Small intestine (tissue), 7 donors: Measurements from ENCODE around the gene KLHL10. TPM values are rescaled to one million over a fixed set of nuclear protein-coding genes. Genes with fewer than 3 reads are reported as not detected.
"Not testable (repeated sequence)": the region's sequence is repeated elsewhere in the genome, so short reads cannot be mapped to it uniquely, and the experiment has no call there.

Source experiments
- DNase-seq, 2 donors: peaks; one replicate each; pipeline versions ENCODE4 v3.0.0 to v3.0.0-alpha.2; 2013
- FAIRE-seq: peaks from 2 replicates; lab custom pipeline; 2012; peaks lifted over from hg19 to GRCh38; lab: Jason Lieb, UNC
- H3K27ac ChIP-seq, 3 donors: one replicate each; pipeline ENCODE4 v1.5.1; 2013; ENCODE audit warnings: low read length in 2 of 3, mild to moderate bottlenecking in 2 of 3, control low read depth in 1 of 3, inconsistent platforms in 1 of 3, low read depth in 1 of 3, moderate library complexity in 1 of 3
- H3K27me3 ChIP-seq, 3 donors: one replicate each; pipeline ENCODE4 v1.6.1; 2013; ENCODE audit warnings: low read length in 3 of 3, inconsistent platforms in 1 of 3; ENCODE audit not compliant: control insufficient read depth in 3 of 3, insufficient read depth in 3 of 3
- H3K36me3 ChIP-seq, 3 donors: one replicate each; pipeline ENCODE4 v1.6.1; 2013; ENCODE audit warnings: low read length in 3 of 3, inconsistent platforms in 1 of 3, low read depth in 1 of 3, mild to moderate bottlenecking in 1 of 3, moderate library complexity in 1 of 3; ENCODE audit not compliant: control insufficient read depth in 3 of 3, insufficient read depth in 2 of 3
- H3K4me1 ChIP-seq, 3 donors: one replicate each; pipeline ENCODE4 v1.6.1; 2013; ENCODE audit warnings: low read length in 2 of 3, inconsistent platforms in 1 of 3, low read depth in 1 of 3, mild to moderate bottlenecking in 1 of 3, moderate library complexity in 1 of 3; ENCODE audit not compliant: control insufficient read depth in 3 of 3, insufficient read depth in 2 of 3
- H3K4me3 ChIP-seq, 3 donors: one replicate each; pipeline ENCODE4 v1.5.1; 2013; ENCODE audit warnings: low read length in 3 of 3, control low read depth in 1 of 3, inconsistent platforms in 1 of 3, low read depth in 1 of 3, mild to moderate bottlenecking in 1 of 3, moderate library complexity in 1 of 3
- H3K9me3 ChIP-seq, 2 donors: one replicate each; pipeline ENCODE4 v1.6.1; 2013; ENCODE audit warnings: low read depth in 1 of 2, low read length in 1 of 2; ENCODE audit not compliant: control insufficient read depth in 2 of 2, insufficient read depth in 1 of 2
- WGBS, 3 donors: extraction: QIAGEN DNeasy Blood & Tissue Kit; methylation state at CpG; one replicate each; pipeline ENCODE4 v1.1.7; 2013; 5-methylcytosine and 5-hydroxymethylcytosine counted together
- polyA plus RNA-seq, 4 donors: library from polyadenylated mRNA; stranded (reverse) in 3 of 4; unstranded in 1 of 4; fragments of 200-250 nt in 3 of 4; fragments of 120-200 nt in 1 of 4; gene quantifications; one replicate each; pipeline versions ENCODE4 v1.2.1 to v1.2.3, GENCODE V29; 2013
- donor health status: healthy with polysubstance abuse.
- donor health status: control.
- donor health status: control.
- donor health status: Bipolar disorder and iron deficiency.
- donor health status: healthy.

KLHL10 gene
- polyA plus RNA-seq, 4 donors: 0.15 TPM; not detected in 3

DNA sequence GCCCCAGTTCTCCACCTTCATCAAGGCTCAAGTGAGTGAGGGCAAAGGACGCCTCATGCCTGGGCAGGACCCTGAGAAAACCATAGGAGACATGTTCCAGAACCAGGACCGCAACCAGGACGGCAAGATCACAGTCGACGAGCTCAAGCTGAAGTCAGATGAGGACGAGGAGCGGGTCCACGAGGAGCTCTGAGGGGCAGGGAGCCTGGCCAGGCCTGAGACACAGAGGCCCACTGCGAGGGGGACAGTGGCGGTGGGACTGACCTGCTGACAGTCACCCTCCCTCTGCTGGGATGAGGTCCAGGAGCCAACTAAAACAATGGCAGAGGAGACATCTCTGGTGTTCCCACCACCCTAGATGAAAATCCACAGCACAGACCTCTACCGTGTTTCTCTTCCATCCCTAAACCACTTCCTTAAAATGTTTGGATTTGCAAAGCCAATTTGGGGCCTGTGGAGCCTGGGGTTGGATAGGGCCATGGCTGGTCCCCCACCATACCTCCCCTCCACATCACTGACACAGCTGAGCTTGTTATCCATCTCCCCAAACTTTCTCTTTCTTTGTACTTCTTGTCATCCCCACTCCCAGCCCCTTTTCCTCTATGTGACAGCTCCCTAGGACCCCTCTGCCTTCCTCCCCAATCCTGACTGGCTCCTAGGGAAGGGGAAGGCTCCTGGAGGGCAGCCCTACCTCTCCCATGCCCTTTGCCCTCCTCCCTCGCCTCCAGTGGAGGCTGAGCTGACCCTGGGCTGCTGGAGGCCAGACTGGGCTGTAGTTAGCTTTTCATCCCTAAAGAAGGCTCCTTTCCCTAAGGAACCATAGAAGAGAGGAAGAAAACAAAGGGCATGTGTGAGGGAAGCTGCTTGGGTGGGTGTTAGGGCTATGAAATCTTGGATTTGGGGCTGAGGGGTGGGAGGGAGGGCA lies 15.1 kb upstream of the KLHL10 start:
- no peaks in the 10 kb centered on the region for H3K27me3 ChIP-seq
- WGBS, 3 donors: 70 to 83% (median 76%) methylated on average over 12 of the region's 12 CpGs
- H3K27ac ChIP-seq: no peak overlapping the region
- DNase-seq: no peak
- no peak for FAIRE-seq
- peaks cover 0 to 63% (median 0%) of the 10 kb centered on the region in 3 donors for H3K36me3 ChIP-seq
- no peaks in the 10 kb centered on the region for H3K9me3 ChIP-seq
- no peak overlapping the region for H3K4me3 ChIP-seq
- H3K4me1 ChIP-seq: no peaks in the 10 kb centered on the region

DNA sequence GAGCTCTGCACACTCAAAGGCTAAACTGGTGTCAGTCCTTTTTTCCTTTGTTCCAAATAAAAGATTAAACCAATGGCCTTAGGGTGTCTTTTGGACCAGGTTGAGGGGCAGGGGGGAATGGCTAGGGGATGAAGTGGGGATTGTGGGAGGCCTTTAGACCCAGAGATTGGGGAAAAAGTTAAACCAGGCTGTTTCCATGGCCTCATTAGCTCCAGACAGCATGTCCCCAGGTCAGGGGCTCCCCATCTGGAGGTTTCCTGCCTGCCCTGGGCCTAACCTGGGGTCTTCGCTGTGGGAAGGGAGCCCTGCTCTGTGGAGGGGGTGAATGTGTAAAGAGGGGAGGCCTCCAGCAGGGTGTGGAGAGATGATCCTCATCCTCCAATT lies 14.5 kb upstream of the KLHL10 start:
- Histone ChIP-seq H3K27ac (no peak overlapping the region), H3K27me3 (no peaks in the 10 kb centered on the region), H3K9me3 (no peaks in the 10 kb centered on the region), H3K4me3 (no peak overlapping the region), H3K36me3 (peaks cover 0 to 65% (median 0%) of the 10 kb centered on the region in 3 donors), H3K4me1 (no peaks in the 10 kb centered on the region)
- DNase-seq (no peak), FAIRE-seq (no peak)
- 86 to 100% (median 100%) methylated on average over 1 of the region's 1 CpG for WGBS, 3 donors

DNA sequence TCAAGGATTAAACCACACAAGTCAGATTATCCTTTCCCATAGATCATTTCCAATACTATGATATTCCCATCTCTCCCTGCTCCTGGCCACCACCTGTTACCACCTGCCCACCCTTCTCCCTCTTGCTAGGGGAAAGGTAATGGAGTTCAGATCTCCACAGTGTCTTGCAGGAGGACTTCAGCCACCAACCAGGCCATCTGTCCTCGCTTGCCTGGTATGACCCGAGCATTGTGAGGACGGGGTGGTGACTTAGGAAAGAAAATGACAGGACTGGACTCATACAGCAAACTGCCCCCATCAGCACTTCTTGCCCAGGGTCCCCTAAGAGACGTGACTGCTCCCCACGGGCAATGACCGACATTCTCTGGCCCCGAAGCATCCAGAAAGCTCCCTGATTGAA lies 14.0 kb upstream of the KLHL10 start:
- DNase-seq: no peak
- no peak for FAIRE-seq
- WGBS, 3 donors: 90 to 92% (median 90%) methylated on average over 7 of the region's 7 CpGs

DNA sequence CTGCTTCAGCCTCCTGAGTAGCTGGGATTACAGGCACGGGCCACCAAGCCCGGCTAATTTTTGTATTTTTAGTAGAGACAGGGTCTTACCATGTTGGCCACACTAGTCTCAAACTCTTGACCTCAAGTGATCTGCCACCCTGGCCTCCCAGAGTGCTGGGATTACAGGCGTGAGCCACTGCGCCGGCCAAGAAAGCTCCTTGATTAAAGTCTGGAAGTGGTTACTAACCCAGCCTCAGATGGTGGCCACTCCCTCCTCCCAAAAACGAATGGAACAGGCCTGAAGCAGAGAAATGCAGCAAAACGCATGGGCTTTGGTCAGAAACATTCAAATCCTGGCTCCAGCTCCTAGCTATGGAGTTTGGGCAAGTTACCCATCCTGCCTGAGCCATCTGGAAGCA lies 13.5 kb upstream of the KLHL10 start:
- no peak for DNase-seq
- no peaks in the 10 kb centered on the region for H3K4me1 ChIP-seq
- FAIRE-seq: no peak
- no peak overlapping the region for H3K27ac ChIP-seq
- no peaks in the 10 kb centered on the region for H3K27me3 ChIP-seq
- H3K9me3 ChIP-seq: no peaks in the 10 kb centered on the region
- no peak overlapping the region for H3K4me3 ChIP-seq
- peaks cover 0 to 68% (median 0%) of the 10 kb centered on the region in 3 donors for H3K36me3 ChIP-seq
- 63 to 80% (median 70%) methylated on average over 6 to 7 of the region's 7 CpGs for WGBS, 3 donors

More for the DNA sequence above, 14.0 kb upstream of the KLHL10 start:
- Histone ChIP-seq H3K4me3 (no peak overlapping the region), H3K27me3 (no peaks in the 10 kb centered on the region), H3K27ac (no peak overlapping the region), H3K4me1 (no peaks in the 10 kb centered on the region), H3K9me3 (no peaks in the 10 kb centered on the region), H3K36me3 (peaks cover 0 to 66% (median 0%) of the 10 kb centered on the region in 3 donors)

DNA sequence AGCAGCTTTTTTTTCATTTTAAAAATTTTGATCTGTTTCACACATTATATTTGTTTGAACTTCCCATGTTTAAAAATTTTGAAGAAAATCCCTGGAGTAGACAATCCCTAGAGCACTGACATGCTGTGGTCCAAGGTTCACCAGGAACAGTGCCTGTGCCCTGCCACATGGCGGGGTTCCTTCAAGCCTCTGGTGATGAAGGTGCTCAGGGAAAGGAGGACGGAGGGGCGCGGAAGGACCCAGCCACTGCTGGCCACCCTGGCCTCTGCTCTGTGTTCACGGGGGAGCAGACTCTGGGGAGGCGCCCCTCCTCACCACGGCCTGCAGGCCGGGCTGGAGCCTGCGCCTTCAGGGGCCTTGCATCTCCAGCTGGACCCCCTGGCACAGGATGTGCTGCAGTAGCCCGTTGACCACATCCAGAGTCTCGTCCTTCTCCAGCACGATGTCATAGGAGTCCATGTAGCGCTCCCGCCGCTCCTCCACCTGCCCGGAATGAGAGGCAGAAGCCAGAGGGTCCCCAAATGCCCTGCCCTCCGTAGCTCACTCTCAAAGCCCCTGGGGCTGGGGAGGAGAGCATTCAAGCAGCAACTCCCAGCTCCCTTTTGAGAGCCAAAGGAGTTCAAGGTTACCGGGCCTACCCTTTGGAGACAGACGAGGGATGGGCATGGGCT lies 12.3 kb upstream of the KLHL10 start:
- FAIRE-seq: no peak

DNA sequence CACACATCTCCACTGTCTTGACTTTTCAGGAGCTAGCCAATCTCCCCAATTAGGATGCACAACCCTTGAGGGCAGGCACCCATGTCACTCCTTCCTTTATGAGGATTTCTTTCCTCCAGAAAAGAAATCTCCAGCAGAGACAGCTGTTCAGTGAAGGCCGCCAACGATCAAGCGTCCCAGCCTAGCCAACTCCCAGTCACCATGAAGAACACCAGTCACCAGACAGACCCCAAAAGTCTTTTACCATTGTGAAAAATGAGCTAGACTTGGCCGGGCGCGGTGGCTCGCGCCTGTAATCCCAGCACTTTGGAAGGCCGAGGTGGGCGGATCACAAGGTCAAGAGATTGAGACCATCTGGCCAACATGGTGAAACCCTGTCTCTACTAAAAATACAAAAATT lies 7.7 kb upstream of the KLHL10 start:
- peaks cover 0 to 63% (median 0%) of the 10 kb centered on the region in 3 donors for H3K36me3 ChIP-seq
- not testable (repeated sequence) for H3K27me3 ChIP-seq, DNase-seq, FAIRE-seq, H3K9me3 ChIP-seq, H3K4me1 ChIP-seq, H3K4me3 ChIP-seq, H3K27ac ChIP-seq
- WGBS, 3 donors: 80 to 89% (median 85%) methylated on average over 10 of the region's 10 CpGs

More for the DNA sequence above, 12.3 kb upstream of the KLHL10 start:
- H3K4me3 ChIP-seq: no peak overlapping the region
- no peak overlapping the region for H3K27ac ChIP-seq
- no peaks in the 10 kb centered on the region for H3K27me3 ChIP-seq
- peaks cover 0 to 65% (median 0%) of the 10 kb centered on the region in 3 donors for H3K36me3 ChIP-seq
- no peak for DNase-seq
- no peaks in the 10 kb centered on the region for H3K4me1 ChIP-seq
- 87 to 91% (median 91%) methylated on average over 19 of the region's 19 CpGs for WGBS, 3 donors
- H3K9me3 ChIP-seq: no peaks in the 10 kb centered on the region

DNA sequence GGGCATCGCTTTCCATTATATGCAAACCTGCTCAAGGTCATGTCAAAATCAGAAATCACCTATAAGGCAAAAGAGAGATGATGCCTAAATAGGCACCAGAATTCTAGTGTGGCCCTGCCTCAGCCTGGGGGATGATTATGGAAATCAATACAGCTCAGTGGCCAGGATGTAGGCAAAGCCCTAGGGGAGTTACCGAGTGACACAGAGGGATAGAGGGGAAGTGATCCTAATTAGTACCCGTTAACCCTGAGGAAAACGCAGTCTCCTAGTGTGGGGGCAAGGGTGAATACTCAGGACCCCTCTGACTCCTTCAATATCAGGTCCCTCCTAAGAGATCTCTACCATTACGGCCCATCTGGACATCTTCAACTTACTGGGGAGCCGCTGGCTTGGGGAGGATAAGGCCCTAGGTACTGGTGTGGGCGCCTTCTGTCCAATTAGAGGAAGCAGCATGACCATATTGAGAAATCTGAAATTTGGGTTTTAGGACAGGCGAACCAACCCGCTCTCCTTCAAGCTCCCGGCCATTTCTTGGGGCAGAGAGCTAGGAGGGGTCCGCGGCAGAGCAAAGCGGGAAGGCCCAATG lies 2.3 kb upstream of the KLHL10 start:
- 20 to 24% (median 21%) methylated on average over 13 of the region's 13 CpGs for WGBS, 3 donors
- H3K27me3 ChIP-seq: no peaks in the 10 kb centered on the region
- H3K4me1 ChIP-seq: peaks cover 0 to 7% (median 5%) of the 10 kb centered on the region in 3 donors
- H3K27ac ChIP-seq: no peak overlapping the region
- no peaks in the 10 kb centered on the region for H3K9me3 ChIP-seq
- H3K36me3 ChIP-seq: peaks cover 0 to 23% (median 0%) of the 10 kb centered on the region in 3 donors
- H3K4me3 ChIP-seq: peak overlapping the region; percentile 63 to 83 (median 76)
- FAIRE-seq (no peak), DNase-seq (no peak)
